ENCODE data around the gene PTH2R. TPM values are rescaled to one million over a fixed set of nuclear protein-coding genes. Genes with fewer than 3 reads are reported as not detected.
A peak's percentile ranks its signal among the peaks of the same experiment; 100 is the strongest.

The PTH2R gene
- total and polyA plus RNA-seq, 9 of the 15 experiments (the other 6 are each of a cell fraction or from before 2014, with no cell fraction given): 2.7 to 8.8 (median 4.2) TPM

DNA sequence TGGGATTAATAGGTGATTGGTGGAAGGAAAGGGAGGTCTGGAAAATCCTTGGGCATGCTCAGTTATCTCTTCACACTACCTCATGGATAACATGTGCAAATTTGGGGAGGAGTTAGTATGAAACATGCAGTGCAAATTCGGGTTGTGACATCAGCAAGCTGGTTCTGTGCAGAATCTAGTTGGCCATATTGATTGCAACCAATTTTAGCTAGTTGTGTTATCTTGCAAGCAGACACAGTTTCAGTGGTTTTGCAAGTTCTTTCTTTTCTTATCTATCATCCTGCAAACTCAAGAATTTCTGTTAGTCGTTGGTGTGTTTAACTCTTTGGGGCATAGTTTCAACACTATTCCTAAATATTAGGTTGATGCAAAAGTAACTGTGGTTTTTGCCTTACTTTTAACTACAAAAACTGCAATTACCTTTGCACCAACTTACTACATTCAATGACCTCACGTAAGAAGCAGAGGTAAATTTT lies 135.4 kb downstream of the PTH2R start (continued):
- TF ChIP-seq CHD2 (IDR thresholded peaks at IDR 0.05; ENCODE audit: low read depth, low read length) (no peak), NBN (IDR thresholded peaks at IDR 0.05; ENCODE audit: low read depth) (peak; percentile 26; the same call in 1 of the 2 replicates), ZNF584 (CRISPR knock-in tag; IDR thresholded peaks at IDR 0.05; ENCODE audit: low read depth) (0 out of 2 replicates have a peak, but pooled peaks have one; percentile 34), ZBTB5 (IDR thresholded peaks at IDR 0.05) (no peak), FOSL1 (tag; conservative IDR thresholded peaks at IDR 0.05) (peak; percentile 70), DMBX1 (CRISPR knock-in tag; IDR thresholded peaks at IDR 0.05; ENCODE audit: borderline replicate concordance) (0 out of 2 replicates have a peak, but pooled peaks have one; percentile 36), ATF1 (CRISPR knock-in tag; IDR thresholded peaks at IDR 0.05) (no peak), ATF1 (tag; IDR thresholded peaks at IDR 0.05) (peak; percentile 72), NCOR1 (IDR thresholded peaks at IDR 0.05) (peak; percentile 86), BRF2 (IDR thresholded peaks at IDR 0.05; ENCODE audit: borderline replicate concordance, insufficient read depth, insufficient read length) (no peak), HDAC3 (IDR thresholded peaks at IDR 0.05; ENCODE audit: borderline replicate concordance, partially characterized antibody) (peak; percentile 66), VEZF1 (CRISPR knock-in tag; IDR thresholded peaks at IDR 0.05) (peak; percentile 38; the same call in 1 of the 2 replicates), GATA2 (CRISPR knock-in tag; IDR thresholded peaks at IDR 0.05) (peak; percentile 86), SIN3B (IDR thresholded peaks at IDR 0.05; ENCODE audit: low read depth) (no peak), TAL1 (IDR thresholded peaks at IDR 0.05) (peak; percentile 90), SOX6 (IDR thresholded peaks at IDR 0.05) (peak; percentile 75)
- TF ChIP-seq, protein P1, sequence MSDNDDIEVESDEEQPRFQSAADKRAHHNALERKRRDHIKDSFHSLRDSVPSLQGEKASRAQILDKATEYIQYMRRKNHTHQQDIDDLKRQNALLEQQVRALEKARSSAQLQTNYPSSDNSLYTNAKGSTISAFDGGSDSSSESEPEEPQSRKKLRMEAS (CRISPR knock-in tag; IDR thresholded peaks at IDR 0.05): peak; percentile 77
